ENCODE measurements around the gene PIGS.
"Not testable (repeated sequence)": the region's sequence is repeated elsewhere in the genome, so short reads cannot be mapped to it uniquely, and the experiment has no call there.

Gene PIGS

DNA sequence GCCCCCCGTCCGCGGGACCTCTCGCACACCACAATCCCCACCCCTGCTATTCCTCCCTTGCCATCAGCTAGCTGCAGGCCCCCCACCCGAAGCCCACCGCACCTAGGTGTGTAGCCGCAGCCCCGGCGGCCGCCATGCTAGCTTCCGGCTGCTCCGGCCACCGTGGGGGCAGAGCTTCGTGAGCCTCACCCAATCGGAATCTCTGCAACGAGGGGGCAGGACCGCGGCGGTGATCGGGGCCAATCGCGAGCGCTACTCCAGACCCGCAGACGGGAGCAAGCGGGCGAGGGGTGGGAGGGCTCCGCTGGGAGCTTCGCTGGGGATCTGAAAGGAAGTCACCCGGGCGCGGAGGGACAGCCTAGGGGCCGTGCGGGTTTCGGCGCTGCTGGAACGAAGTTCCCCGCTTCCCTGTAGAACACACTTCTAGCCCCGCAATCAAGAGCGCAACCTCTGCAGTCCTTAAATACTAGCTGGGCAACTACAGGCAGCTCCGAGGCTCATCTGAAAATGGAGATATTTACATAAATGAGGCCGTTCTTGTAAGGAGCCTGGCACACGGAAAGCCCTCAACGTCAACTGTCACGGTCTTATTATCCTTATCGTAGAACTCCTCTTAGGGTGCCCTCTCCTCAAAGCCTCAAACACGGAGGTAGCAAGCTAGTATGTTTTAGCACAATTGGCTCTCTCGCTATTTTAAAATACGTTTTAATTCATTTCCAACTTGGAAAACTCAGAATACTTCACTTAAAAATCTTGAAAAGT is at the start of gene PIGS:
TSS of gene PIGS (minus strand) at position 164 of the 762 bp plus-strand sequence. CDS start at position 136, 28 bp downstream.
- peak; percentile 38 for DNase-seq

DNA sequence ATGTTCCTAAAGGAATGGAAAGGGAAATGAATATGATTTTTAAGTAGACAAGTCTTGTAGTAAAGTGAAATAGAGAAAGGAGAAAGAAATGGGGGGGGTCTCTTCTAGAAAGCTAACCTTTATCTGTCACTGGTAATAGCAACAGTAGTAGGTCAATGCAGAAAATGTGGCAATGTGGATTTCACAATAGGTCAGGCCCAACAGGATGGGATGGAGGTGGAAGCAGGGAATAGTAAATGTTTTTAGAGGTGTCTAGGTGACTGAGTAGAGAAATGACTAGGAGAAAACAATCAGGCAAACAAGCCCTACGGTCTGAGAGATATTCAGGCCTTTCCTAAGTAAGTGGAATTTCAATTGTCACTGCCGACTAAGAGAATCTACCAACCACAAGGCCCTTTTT is 48.7 kb upstream of the PIGS start:
- no peak for DNase-seq

DNA sequence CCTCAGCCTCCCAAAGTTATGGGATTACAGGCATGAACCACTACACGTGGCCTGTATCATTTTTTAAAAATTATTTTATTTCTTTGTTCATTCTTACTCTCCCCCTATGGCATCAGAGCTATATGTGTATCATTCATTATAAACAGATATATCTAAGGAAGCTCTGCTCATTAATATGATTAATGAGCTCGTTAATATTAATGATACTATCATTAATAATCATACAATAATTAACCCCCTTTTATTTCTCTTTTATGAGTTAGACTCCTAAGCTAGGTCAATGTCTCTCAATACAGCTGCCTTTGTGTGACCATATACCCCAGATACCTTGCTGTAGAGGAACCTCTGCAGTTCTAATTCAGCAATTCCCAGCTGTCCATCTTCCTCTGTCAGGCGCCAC is 47.1 kb upstream of the PIGS start:
- no peak for DNase-seq

DNA sequence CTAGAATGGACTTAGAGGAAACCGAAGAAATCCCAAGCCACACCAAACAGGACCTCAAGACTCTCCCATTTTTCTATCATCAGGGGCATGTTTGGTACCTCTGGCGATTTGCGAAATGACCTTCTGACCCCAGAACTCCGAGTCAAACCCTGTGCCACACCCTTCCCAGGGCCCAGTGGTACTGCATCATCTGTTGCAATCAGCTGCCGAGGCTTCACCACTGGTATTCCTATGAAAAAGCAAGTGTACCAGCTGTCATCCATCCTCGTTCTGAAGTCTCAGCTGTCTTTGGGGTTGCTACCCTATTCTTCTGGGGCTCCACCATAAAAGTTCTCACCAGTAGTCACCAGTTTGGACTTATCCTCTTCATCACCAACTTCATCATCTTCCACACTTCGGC is 45.0 kb upstream of the PIGS start:
- no peak for DNase-seq

DNA sequence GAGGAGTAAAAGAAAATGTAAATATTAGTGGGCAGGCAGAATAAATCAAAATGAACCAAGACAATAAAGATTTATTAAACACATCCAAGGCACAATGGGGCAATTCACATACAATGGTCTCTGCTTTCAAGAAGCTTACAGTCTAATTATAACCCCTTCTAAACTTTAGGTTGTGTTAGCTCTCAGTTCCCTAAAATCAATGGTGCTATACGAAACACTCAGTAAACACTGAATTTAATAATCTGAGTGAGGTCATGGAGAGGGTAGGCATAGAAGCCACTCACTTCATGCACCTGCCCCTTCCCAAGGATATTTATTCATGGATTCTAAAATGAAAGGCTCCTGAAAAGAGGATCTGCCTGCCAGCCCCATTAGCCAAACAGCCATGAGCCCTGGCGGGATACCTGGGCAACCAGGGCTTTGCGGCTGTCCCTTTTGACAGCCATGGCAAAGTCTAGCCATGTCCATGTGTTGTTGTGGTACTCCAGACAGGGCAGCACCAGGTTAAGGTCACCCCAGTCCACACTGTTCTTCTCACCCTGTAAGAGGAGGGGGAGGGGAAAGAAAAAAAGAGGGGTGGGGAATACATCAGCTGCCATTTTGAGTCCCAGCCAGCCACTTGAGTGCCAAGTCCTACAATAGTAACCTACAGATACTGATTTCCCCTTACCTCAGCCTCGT is 44.1 kb upstream of the PIGS start:
- DNase-seq: no peak

DNA sequence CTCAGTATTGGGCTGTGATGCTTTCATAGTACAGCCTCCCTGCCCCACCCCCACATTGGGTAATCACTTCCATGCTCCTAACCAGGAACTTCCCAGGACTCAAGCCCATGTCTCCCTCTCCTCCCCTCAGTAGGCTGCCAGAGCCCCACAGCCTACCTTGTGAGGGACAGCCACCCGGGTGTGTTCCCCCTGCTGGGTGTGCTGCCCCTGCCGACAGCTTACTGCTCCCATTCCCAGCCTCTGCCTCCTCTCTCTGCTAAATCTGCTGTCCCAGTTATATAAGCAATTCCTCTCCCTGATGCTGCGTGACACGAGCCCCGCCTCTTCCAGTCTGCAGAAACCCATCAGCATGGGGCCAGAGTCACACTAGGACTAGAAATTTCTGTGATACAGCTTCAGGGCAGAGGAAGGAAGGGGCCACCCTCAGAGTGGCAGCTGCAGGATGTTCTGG is 42.6 kb upstream of the PIGS start, which contains the start of gene RSKR:
TSS of gene RSKR (minus strand) at position 255 of the 451 bp plus-strand sequence. CDS start at position 231, 24 bp downstream.
- no peak for DNase-seq

DNA sequence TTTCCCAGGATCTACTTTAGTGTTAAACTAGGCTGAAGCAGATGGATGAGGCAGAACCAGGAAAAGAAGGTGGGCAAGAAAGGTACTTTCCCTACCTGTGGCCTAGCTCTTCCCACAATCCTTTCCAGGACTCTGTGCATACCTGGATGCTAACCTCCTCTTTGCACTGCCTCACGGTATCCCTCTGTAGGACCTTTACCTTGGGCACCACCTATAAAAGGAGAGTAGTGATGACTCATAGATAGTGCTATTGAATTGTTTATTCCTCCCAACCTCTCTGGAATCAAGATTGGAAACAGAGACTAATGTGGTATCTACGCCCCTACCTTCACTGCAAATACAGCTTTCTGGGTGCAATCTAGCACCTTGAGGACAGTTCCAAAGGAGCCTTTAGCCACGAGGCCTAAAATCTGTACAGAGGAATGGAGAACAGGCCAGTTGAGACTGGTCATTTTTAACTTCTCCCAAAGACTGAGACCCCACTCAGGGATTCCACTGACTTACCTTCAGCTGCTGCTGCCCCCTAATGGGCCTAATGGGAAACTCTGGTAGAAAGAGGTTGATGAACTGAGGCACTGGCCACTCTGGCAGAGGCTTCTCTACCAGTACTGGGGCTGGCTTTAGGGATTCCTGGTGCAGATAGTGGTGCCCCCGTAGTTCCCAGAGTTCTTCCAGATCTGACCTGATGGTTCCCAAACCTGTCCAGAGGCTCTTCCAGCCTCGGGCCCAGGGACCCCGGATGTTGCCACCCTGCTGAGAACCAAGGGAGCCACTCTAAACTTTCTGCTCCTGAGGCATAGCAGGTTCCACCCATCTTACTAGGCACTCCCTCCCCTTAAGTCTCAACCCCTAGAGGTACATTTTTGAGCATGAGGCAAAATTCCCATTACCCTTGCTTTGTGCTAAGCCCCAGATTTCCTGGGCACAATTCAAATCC is 41.9 kb upstream of the PIGS start:
- DNase-seq: no peak

DNA sequence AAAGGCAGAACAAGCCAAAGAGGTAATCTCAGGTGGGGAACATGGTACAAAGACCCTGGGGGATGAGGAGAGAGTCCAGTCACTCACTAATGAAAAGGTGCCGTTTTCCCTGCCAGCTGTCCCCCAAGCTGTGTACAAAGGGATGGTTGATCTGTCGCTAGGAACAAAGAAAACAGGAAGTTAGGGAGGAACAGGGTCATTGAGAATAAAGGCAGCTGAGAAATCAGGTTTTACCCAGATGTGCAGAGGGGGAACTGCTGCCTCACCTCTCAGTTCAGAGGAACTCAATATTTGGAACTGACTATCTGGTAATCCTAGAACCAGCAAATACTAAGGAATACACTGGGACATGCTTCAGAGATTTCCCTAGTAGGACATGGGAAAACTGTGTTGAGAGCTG is 41.2 kb upstream of the PIGS start:
- DNase-seq: no peak

DNA sequence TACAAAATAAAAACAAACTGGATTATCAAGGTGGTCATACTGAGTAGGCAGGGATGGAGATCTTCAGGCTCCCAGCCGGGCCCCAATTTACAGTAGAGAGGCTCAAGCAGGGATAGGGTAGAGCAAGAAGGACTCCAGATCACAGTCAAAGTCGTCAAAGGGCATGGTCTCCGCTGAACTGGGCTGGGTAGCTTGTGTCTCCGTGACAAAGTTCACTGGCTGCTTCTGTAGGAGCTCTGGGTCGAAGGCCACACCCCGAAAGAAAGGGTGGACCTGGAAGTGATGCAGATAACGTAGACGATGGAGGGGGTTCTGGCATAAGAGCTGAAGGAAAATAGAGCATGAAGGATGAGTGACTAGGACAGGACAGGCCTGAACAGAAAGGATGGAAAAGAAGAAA is 39.1 kb upstream of the PIGS start:
- no peak for DNase-seq

DNA sequence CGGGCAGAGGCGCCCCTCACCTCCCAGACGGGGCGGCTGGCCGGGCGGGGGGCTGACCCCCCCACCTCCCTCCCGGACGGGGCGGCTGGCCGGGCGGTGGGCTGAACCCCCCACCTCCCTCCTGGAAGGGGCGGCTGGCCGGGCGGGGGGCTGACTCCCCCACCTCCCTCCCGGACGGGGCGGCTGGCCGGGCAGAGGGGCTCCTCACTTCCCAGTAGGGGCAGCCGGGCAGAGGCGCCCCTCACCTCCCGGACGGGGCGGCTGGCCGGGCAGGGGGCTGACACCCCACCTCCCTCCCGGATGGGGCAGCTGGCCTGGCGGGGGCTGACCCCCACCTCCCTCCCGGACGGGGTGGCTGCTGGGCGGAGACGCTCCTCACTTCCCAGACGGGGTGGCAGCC is 32.7 kb upstream of the PIGS start:
- not testable (repeated sequence) for DNase-seq

DNA sequence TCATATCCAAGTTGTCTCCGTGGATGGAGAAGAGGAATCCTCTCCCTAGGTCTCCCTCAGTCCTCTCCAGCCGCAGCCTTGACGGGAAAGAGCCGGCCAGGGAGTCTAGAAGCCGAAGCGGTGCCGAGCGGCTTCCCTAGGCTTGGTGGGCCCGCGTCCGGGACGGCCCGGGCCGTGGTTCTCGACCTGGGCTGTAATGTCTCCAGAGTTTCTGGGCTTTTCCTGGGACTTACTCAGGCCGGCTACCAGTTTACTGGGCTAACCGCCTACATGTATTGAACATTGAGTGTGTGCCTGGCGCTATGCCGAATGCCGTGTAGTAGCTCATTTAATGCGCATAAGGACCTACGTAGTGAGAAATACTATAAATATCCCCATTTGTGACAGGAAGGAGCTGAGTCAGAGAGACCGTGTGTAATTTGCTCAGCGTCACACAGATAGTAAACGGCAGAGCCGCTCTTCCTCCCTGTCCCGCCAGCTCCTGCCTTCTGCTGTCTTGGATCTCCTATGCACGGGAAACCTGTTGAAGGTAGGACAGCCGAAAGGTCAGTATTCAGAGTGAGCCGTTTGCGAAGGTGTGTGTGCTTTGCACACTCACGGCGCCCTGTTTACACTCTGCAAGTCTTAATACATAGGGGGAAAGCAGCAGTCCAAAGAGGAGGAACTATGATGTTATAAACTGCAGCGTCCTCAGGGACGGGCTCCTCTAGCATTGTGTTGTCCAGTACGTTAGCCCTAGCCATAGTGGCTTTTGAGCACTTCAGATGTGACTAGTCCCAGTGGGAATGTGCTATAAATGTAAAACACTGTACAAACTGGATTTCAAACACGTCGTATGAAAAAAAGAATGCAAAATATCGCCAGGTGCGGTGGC is 28.2 kb upstream of the PIGS start:
- no peak for DNase-seq

DNA sequence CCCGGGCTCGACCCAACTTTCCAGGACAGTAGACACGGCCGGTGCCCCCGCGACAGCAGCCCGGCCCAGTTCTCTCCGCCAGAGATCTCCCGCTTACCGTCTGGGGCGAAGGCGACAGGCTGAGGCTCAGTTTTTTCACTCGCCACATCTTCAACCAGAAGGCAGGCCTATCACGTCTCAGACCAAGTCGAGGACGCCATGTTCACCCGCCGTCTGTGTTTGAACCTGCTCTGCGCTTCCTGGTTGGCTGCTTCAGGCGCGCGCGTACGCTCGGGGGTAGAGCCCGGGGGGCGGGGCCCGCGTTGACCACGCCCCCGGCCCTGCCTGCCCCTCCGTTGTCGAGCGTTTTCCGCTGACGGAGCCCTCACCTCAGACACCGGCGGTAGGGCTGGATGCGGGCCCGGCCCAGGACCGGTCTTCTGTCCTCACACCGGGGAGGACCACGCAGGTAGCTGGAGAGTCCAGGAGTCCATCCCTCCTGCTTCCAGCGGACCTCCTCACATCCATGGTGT is 27.5 kb upstream of the PIGS start, which contains the start of gene SPAG5:
TSS of gene SPAG5 (minus strand) at position 227 of the 512 bp plus-strand sequence. CDS start at position 148, 79 bp downstream.
- DNase-seq: peak; percentile 41

DNA sequence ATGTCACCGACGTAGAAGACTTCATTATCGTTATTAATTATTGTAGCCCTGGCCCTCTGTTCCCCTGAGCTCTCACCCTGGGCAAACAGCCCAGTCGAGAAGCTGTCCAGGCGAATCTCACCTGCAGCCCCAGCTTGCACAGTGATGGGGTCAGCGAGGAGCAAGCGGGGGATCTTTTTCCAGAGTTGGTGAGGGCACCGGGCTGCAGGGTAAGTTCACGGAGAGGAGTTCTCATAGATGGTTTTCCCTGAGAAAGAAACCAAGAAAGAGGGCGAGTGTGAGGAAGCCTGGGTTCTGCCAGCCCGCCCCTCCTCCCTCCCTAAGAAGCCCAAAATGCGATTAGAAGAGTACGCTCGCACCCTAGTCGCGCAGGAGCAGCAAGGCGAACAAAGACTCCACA is 27.1 kb upstream of the PIGS start:
- DNase-seq: no peak

DNA sequence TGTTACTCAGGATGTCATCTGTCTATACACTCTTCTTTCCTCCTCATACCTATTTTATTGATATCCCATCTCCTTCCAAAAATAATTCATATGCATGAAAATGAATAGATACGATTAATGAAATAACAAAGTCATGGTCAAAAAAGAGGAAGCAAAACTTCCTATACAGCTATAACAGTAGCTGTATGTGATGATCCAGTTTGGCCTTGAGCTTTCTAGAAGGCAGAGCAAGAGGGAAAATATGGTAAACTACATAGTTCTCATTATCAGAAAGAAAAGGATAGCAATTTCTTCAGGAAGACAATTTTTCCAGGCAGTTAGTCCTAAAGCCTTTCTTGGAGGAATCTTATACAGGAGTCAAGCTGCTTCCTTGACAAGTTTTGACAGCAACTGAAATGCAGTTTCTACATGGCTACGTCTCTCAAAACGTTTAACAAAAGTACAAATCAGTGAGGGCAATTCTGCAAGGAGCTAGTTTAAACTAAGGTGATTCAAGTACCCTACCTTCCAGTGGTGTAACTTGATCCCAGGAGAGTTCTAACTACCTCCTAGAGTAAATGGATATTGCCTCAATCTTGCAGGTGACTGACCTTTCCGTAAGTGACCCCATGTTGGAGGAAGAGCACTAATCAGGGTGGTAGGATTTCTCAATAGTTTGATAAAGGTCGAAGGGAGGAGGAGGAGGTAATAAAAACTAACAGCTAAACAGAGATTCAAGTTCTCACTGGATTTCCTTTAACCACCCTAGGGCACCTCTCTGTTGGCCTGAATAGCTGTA is 26.5 kb upstream of the PIGS start:
- no peak for DNase-seq

DNA sequence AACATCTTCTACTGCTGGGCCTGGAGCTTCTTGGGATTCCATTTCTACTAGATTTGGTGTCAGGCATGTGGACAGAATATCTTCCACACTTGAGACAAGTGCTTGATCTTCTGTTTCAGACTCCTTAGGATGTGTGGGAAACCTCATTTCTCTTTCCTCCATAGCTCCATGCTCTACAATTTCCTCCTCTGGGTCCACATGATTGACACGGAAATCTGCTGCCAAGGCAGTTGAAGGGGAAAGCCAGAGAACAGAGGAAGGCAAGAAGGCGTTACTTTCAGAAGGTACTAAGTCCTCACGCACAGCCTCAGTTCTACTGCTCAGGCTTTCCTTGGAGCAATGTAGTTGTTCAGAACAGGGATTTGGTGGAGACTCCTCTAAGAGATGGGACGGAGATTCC is 20.9 kb upstream of the PIGS start:
- DNase-seq: no peak

DNA sequence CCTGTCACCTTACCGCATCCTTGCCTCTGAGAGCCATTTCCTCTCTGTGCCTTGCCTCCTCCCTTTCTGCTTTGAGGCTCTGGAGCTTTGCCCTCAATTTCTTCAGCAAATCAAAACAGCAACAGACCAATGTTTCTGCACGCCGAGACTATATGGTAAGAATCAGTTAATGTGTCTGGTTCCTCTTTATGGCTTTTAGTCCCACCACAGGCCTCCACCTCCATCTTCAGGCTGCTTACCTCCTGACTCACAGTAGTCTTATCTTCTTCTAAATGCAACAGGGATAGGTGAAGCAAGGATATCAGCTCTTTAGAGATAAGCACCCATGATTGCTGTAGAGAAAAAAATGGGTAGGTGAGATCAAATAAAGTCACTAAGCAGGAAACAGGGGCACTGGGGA is 14.5 kb upstream of the PIGS start:
- DNase-seq: no peak

DNA sequence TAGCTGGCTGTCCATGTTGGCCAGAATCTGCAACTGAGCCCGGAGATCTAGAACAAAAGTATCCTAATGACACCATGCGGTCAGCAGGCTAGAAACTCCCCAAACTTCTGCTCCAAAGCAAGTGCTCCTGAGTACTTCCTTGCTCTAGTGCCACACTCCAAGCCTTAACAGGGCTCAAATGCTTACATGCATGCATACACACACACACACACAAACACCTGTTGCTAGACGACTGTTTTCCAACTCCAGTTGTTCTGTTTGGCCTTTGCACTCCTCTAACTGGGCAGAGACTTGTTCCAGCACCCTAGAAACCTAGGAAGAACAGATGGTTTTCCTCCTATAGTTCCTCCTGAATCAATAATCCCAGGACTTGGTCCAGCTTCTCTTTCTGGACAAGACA is 13.1 kb upstream of the PIGS start:
- no peak for DNase-seq

DNA sequence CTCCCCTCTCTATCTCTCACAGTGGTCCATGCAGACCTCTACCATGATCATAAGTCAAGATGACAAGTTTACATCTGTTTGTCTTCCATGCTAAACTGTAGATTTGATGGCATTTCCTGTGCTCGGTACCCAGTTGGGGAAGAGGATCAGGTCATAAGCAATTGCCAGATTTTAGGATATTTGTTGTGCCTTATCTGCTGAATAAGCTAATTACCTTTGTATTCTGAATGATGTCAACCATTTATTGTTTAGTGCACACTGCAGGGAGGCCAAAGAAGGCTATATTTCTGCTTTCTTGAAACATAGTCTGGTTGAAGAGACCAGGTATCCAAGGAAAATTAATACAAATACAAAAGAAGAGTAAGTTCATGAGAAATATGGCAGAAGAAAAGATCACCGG is 11.2 kb upstream of the PIGS start:
- DNase-seq: no peak

DNA sequence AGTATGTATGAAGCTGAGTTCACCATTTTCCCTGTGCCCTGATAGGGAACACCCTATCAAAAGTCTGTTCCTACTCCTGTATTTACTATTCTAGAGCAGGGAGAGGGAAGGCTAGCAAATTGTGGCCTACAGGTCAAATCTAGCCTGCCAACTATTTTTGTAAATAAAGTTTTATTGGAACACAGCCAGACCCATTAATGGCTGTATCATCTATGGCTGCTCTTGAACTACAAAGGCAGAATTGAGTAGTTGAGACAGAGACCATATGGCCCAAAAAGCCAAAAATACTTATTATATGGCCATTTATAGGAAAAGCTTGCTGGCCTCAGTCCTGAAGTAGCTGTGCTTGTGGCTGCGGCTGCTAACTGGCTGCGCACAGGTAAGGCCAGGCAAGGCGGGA is 9.6 kb upstream of the PIGS start:
- DNase-seq: no peak

DNA sequence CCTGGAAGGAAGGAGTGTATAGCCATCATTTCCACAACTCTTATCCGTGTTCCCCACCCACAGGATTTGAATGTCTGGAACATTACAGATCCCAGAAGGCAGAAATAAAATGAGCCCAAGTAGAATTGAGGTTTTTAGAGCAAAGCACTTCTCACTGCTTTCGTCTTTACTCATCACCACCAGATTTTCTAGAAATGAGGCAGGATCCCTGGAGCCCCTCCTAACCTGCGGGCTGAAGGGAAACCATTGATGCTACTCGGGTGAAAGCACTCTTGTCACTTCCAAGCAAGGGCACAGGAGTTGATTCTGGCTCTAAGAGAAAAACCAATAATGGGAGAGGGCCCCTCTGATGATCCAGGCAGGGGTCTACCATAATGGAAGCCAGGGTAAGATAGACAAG is 8.2 kb upstream of the PIGS start:
- DNase-seq: no peak
